ENCODE data around the gene CASZ1.

CASZ1 gene

GRCh38 chr1:10829965-10830515 lies 33.6 kb upstream of the CASZ1 start:
- H3K4me3 ChIP-seq (ENCODE audit: low read length): no peak overlapping the region
- no peak for TF ChIP-seq ZNF274 (IDR thresholded peaks at IDR 0.05; ENCODE audit: low read depth, low read length)

- no peak for TF ChIP-seq ZNF274 (IDR thresholded peaks at IDR 0.05; ENCODE audit: low read depth, low read length)
- no peak overlapping the region for H3K4me3 ChIP-seq (ENCODE audit: low read length)
Observed at GRCh38 chr1:10829067-10829818, 32.8 kb upstream of the CASZ1 start.

GRCh38 chr1:10827377-10828333 lies 31.2 kb upstream of the CASZ1 start:
- no peak overlapping the region for H3K4me3 ChIP-seq (ENCODE audit: low read length)
- no peak for TF ChIP-seq ZNF274 (IDR thresholded peaks at IDR 0.05; ENCODE audit: low read depth, low read length)

- no peak for TF ChIP-seq ZNF274 (IDR thresholded peaks at IDR 0.05; ENCODE audit: low read depth, low read length)
- H3K4me3 ChIP-seq (ENCODE audit: low read length): no peak overlapping the region
Observed at GRCh38 chr1:10825592-10825991, 29.1 kb upstream of the CASZ1 start.

DNA sequence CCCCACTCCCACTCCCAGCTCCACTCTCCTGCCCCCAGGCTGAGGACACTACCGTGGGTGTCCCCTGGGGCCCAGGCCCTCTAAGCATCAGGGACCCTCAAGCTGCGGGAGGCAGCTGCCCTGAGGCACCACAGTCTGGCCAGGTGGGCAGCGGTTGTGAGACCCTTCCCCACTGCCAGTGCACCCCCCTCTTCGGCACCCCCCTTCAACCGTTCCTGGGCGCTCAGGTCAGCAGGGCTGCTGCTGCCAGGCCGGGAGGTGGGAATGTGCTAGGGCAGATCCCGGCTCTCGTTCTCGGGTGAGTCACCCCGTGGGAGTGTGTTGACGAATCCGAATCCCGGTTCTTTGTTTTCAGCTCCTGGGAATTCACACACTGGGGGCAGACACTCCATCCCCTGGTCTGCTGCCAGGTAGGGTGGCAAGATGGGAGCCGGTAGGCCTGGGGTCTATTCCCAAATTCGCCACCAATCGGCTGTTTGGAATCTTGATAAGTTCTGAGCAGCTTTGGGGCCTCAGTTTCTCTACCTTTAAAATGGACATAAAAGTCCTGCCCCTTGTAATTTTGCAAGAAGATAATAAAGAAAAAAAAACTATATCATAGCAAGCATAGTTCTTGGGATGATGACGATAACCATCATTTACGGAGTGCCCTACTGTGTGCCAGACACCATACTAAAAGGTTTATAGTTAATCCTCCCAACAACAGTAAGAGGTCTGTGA lies 28.5 kb upstream of the CASZ1 start:
- TF ChIP-seq ZNF274 (IDR thresholded peaks at IDR 0.05; ENCODE audit: low read depth, low read length): no peak
- H3K4me3 ChIP-seq (ENCODE audit: low read length): no peak overlapping the region

GRCh38 chr1:10823000-10823401 lies 26.6 kb upstream of the CASZ1 start:
- TF ChIP-seq ZNF274 (IDR thresholded peaks at IDR 0.05; ENCODE audit: low read depth, low read length): no peak

GRCh38 chr1:10821388-10821787 lies 24.9 kb upstream of the CASZ1 start:
- TF ChIP-seq ZNF274 (IDR thresholded peaks at IDR 0.05; ENCODE audit: low read depth, low read length): no peak
- H3K4me3 ChIP-seq (ENCODE audit: low read length): no peak overlapping the region

More at GRCh38 chr1:10823000-10823401, 26.6 kb upstream of the CASZ1 start:
- no peak overlapping the region for H3K4me3 ChIP-seq (ENCODE audit: low read length)

DNA sequence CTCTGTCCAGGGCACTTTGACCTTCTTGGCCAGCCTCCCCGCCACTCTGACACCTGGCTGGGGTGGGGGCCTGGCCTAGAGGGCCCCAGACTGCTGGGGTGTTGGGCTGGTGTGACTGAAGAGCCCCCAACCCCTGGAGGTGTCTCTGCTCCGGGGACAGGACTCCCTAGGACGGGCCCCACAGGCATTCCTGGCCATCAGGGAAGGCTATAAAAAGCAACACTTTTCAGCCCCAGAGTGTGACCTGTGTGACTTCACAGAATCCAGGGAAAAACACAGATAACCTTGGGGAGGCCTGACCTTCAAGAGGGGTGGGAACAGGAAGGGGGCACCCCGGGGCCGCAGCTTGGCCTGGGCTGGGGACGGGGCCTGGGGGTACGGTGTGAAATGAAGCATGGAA lies 24.0 kb upstream of the CASZ1 start:
- TF ChIP-seq ZNF274 (IDR thresholded peaks at IDR 0.05; ENCODE audit: low read depth, low read length): no peak
- no peak overlapping the region for H3K4me3 ChIP-seq (ENCODE audit: low read length)

- no peak overlapping the region for H3K4me3 ChIP-seq (ENCODE audit: low read length)
- TF ChIP-seq ZNF274 (IDR thresholded peaks at IDR 0.05; ENCODE audit: low read depth, low read length): no peak
Observed at GRCh38 chr1:10819198-10819901, 22.9 kb upstream of the CASZ1 start.

DNA sequence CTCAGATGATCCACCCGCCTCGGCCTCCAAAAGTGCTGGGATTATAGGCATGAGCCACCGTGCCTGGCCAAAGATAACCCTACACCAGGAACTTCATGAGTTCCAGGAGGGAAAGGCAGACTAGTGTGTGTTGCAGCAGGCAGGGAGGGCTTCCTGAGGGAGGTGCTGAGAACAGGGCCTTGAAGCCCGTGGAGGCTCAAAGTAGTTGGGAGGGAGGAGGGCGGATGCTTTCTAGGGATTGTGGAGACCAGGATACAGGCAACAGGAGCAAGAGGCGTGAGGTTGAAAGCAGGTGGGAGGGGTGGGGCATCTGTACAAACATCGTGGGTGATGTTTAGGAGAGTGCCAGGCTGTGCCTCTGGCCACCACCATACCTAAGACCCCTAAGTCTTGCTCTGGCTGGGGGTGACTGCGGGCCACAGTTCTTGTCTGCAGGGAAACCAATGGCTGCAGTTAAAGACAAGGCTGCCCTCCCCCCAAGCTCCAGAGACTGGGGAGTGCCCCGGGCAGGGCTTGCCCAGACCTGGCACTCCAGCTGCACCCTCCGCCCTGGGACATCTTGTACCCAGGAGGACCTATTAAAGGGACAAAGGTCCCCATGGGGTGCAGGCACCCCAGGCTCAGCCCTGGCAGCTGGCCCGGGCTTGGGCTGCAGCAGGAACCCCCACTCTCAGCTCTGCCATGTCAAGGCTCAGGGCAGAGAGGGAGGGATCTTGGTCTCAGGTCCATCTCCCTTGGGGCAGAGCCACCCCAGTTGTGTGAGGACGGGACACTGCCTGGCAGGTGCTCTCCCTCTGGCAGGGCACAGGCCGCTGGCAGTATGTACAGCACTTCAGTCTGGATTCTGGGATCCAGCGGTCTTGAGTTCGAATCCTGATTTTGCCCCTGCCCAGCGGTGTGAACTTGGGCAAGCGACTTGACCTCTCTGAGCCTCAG lies 22.1 kb upstream of the CASZ1 start:
- no peak overlapping the region for H3K4me3 ChIP-seq (ENCODE audit: low read length)
- no peak for TF ChIP-seq ZNF274 (IDR thresholded peaks at IDR 0.05; ENCODE audit: low read depth, low read length)

DNA sequence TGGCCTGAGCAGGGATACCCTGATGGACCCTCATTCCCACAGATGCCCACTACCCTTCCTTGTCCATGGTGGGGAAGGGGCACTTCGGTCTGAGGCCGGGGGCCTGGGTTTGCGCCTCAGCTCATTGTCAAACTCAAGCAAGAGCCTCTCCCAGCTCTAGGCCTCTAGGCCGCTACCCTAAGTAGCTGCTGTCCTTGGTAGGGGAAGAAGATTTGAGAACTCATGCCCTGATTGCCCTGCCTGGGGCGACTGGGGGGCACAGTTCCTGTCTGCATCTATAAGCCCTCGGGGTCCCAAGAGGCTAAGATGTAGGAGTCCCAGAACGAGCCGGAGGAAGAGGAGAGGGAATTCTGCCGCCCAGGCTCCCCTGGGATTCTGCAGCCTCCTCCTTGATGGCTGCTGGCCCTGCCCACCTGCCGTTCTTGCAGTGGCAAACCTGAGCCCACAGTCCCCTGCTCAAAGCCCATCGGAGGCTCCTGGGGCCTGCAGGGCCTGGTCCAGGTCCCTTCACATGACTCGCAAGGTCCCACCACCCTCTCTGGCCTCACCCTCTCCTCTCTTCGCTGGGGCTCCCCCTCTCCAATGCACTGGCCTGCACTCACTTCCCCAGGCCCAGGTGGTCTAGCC lies 20.4 kb upstream of the CASZ1 start:
- no peak overlapping the region for H3K4me3 ChIP-seq (ENCODE audit: low read length)
- no peak for TF ChIP-seq ZNF274 (IDR thresholded peaks at IDR 0.05; ENCODE audit: low read depth, low read length)

GRCh38 chr1:10816233-10816632 lies 19.8 kb upstream of the CASZ1 start:
- TF ChIP-seq ZNF274 (IDR thresholded peaks at IDR 0.05; ENCODE audit: low read depth, low read length): no peak
- H3K4me3 ChIP-seq (ENCODE audit: low read length): no peak overlapping the region
